Liver (tissue), 9 donors: ENCODE data around the gene MIPEP. TPM values are rescaled to one million over a fixed set of nuclear protein-coding genes. Genes with fewer than 3 reads are reported as not detected.

ENCODE experiments used
- DNase-seq: peaks from one replicate; pipeline ENCODE4 v3.0.0-alpha.2; 2017; ENCODE audit warnings: low spot score
- H3K27ac ChIP-seq, 2 donors: one replicate each; pipeline ENCODE4 v1.7.0; 2013; ENCODE audit warnings: inconsistent platforms in 2 of 2, low read length in 2 of 2, control low read depth in 1 of 2, low read depth in 1 of 2, mild to moderate bottlenecking in 1 of 2
- H3K27me3 ChIP-seq, 4 donors: one replicate each; pipeline versions ENCODE4 v1.6.1 to v1.7.0; 2013; ENCODE audit warnings: low read length in 3 of 4, inconsistent platforms in 1 of 4, mild to moderate bottlenecking in 1 of 4, moderate library complexity in 1 of 4; ENCODE audit not compliant: control insufficient read depth in 4 of 4, insufficient read depth in 4 of 4
- H3K36me3 ChIP-seq, 4 donors: one replicate each; pipeline versions ENCODE4 v1.6.1 to v1.7.0; 2013; ENCODE audit warnings: low read length in 3 of 4, mild to moderate bottlenecking in 3 of 4, low read depth in 1 of 4, moderate library complexity in 1 of 4; ENCODE audit not compliant: control insufficient read depth in 4 of 4, insufficient read depth in 3 of 4
- H3K4me1 ChIP-seq, 4 donors: one replicate each; pipeline versions ENCODE4 v1.6.1 to v1.7.0; 2013; ENCODE audit warnings: low read length in 3 of 4, mild to moderate bottlenecking in 3 of 4, moderate library complexity in 1 of 4; ENCODE audit not compliant: control insufficient read depth in 4 of 4, insufficient read depth in 4 of 4
- H3K4me3 ChIP-seq, 3 donors: one replicate each; pipeline versions ENCODE4 v1.6.1 to v1.7.0; 2013; ENCODE audit warnings: low read length in 3 of 3, control low read depth in 1 of 3, low read depth in 1 of 3, mild to moderate bottlenecking in 1 of 3
- H3K9ac ChIP-seq, 2 donors: one replicate each; pipeline ENCODE4 v1.7.0; 2013; ENCODE audit warnings: low read length in 2 of 2, mild to moderate bottlenecking in 2 of 2, moderate library complexity in 2 of 2, control low read depth in 1 of 2, low read depth in 1 of 2
- H3K9me3 ChIP-seq, 4 donors: one replicate each; pipeline versions ENCODE4 v1.6.1 to v1.7.0; 2013; ENCODE audit warnings: low read length in 3 of 4; ENCODE audit not compliant: control insufficient read depth in 4 of 4
- EGR1 ChIP-seq, 2 donors: IDR thresholded peaks; 2 replicates each; pipeline ENCODE4 v1.6.1; 2016 to 2018; ENCODE audit warnings: antibody characterized with exemption in 2 of 2, low read depth in 2 of 2
- FOXA1 ChIP-seq: IDR thresholded peaks from 2 replicates; pipeline ENCODE4 v1.6.1; 2016; ENCODE audit warnings: antibody characterized with exemption
- FOXA2 ChIP-seq: IDR thresholded peaks from 2 replicates; pipeline ENCODE4 v1.6.1; 2016; ENCODE audit warnings: antibody characterized with exemption
- GABPA ChIP-seq, 2 donors: IDR thresholded peaks in 1 of 2; conservative IDR thresholded peaks in 1 of 2; 2 replicates each; pipeline ENCODE4 v1.6.1; 2016; ENCODE audit warnings: antibody characterized with exemption in 2 of 2, mild to moderate bottlenecking in 1 of 2, moderate library complexity in 1 of 2
- HNF4A ChIP-seq, 2 donors: conservative IDR thresholded peaks; 2 replicates each; pipeline ENCODE4 v1.6.1; 2016; ENCODE audit warnings: antibody characterized with exemption in 2 of 2, mild to moderate bottlenecking in 2 of 2
- HNF4G ChIP-seq: IDR thresholded peaks from 2 replicates; pipeline ENCODE4 v1.6.1; 2016; ENCODE audit warnings: antibody characterized with exemption
- NR2F2 ChIP-seq: IDR thresholded peaks from 2 replicates; pipeline ENCODE4 v1.6.1; 2016; ENCODE audit warnings: antibody characterized with exemption
- RAD21 ChIP-seq, 2 donors: IDR thresholded peaks; 2 replicates each; pipeline ENCODE4 v1.6.1; 2016; ENCODE audit warnings: antibody characterized with exemption in 2 of 2, mild to moderate bottlenecking in 2 of 2
- RXRA ChIP-seq, 2 donors: IDR thresholded peaks; 2 replicates each; pipeline ENCODE4 v1.6.1; 2017 to 2018; ENCODE audit warnings: antibody characterized with exemption in 2 of 2, mild to moderate bottlenecking in 1 of 2
- SP1 ChIP-seq: IDR thresholded peaks from 2 replicates; pipeline ENCODE4 v1.6.1; 2018; ENCODE audit warnings: antibody characterized with exemption, mild to moderate bottlenecking
- TAF1 ChIP-seq: conservative IDR thresholded peaks from 2 replicates; pipeline ENCODE4 v1.6.1; 2016; ENCODE audit warnings: antibody characterized with exemption, mild to moderate bottlenecking
- YY1 ChIP-seq: IDR thresholded peaks from 2 replicates; pipeline ENCODE4 v1.6.1; 2016; ENCODE audit warnings: antibody characterized with exemption, mild to moderate bottlenecking
- WGBS: extraction: QIAGEN DNeasy Blood & Tissue Kit; methylation state at CpG from one replicate; pipeline ENCODE4 v1.1.7; 2013; 5-methylcytosine and 5-hydroxymethylcytosine counted together
- polyA plus RNA-seq, 2 donors: library from polyadenylated mRNA; stranded (reverse) in 1 of 2; unstranded in 1 of 2; fragments of 200-250 nt in 1 of 2; fragments of >200 nt in 1 of 2; fragmentation: Nextera tagmentation in 1 of 2; extraction: Ambion mirVana in 1 of 2; gene quantifications; one replicate each; pipeline versions ENCODE4 v1.2.1 to v1.2.3, GENCODE V29; 2013 to 2015
- total RNA-seq, 2 donors: library from RNA; depleted of rRNA; stranded (reverse); fragments of >200 nt; gene quantifications; one replicate each; pipeline ENCODE4 v1.2.3, GENCODE V29; 2014
- TF ChIP-seq, protein P1 (sequence below): IDR thresholded peaks from 2 replicates; pipeline ENCODE4 v1.6.1; 2016; ENCODE audit warnings: antibody characterized with exemption
- TF ChIP-seq, protein P2 (sequence below): fragments of 150-350 bp; IDR thresholded peaks from 2 replicates; pipeline ENCODE4 v1.5.1; 2017; ENCODE audit warnings: improper control_type of control experiment, low read depth, low read length; ENCODE audit not compliant: missing input control
- TF ChIP-seq, protein P3 (sequence below): IDR thresholded peaks from 2 replicates; pipeline ENCODE4 v1.6.1; 2016; ENCODE audit warnings: antibody characterized with exemption
- TF ChIP-seq, protein P4 (sequence below): IDR thresholded peaks from 2 replicates; pipeline ENCODE4 v1.6.1; 2016; ENCODE audit warnings: antibody characterized with exemption
- TF ChIP-seq, protein P5 (sequence below): IDR thresholded peaks from 2 replicates; pipeline ENCODE4 v1.6.1; 2016; ENCODE audit warnings: antibody characterized with exemption, mild to moderate bottlenecking
- donor health status: healthy.
- donor health status: healthy.
- donor health status: healthy.
- donor health status: healthy.
- donor health status: healthy.

Gene MIPEP
- total and polyA plus RNA-seq, 4 donors: 7.4 to 11.7 (median 10.2) TPM

DNA sequence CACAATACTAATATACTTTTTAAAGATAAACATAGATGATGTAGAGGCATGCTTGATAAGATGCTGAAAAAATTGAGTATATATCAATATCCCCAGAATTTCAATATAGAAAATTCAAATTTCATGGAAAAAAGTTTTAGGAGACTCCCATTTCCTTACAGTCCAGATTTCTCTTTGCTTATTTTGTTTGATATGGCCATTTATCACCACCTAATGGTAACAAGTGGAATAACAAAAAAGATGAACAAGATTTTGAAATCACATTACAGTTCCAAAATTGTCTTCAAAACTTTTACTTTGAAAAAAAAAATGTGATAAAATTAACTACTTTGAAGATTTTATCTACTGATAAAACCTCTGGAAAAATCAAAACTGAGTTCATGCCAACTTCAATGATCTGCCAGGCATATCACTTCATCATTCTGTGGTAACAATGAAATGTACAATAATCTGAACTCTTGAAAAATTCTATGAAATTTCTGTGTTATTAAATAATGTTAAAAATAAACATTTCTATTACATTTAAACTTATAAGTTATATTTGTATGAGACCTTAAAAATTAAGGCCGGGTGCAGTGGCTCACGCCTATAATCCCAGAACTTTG lies 17.5 kb downstream of the MIPEP start:
- no peak overlapping the region for H3K27ac ChIP-seq
- no peak for DNase-seq
- WGBS: 95% methylated on average over 2 of the region's 2 CpGs
- no peaks in the 10 kb centered on the region for H3K27me3 ChIP-seq
- no peak overlapping the region for H3K9ac ChIP-seq
- TF ChIP-seq, protein P1, sequence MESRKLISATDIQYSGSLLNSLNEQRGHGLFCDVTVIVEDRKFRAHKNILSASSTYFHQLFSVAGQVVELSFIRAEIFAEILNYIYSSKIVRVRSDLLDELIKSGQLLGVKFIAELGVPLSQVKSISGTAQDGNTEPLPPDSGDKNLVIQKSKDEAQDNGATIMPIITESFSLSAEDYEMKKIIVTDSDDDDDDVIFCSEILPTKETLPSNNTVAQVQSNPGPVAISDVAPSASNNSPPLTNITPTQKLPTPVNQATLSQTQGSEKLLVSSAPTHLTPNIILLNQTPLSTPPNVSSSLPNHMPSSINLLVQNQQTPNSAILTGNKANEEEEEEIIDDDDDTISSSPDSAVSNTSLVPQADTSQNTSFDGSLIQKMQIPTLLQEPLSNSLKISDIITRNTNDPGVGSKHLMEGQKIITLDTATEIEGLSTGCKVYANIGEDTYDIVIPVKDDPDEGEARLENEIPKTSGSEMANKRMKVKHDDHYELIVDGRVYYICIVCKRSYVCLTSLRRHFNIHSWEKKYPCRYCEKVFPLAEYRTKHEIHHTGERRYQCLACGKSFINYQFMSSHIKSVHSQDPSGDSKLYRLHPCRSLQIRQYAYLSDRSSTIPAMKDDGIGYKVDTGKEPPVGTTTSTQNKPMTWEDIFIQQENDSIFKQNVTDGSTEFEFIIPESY: no peak
- TF ChIP-seq HNF4G: no peak
- TF ChIP-seq YY1: no peak
- peak; percentile 84 for TF ChIP-seq RAD21 (IDR thresholded peaks at IDR 0.05)
- TF ChIP-seq SP1: no peak
- no peak for TF ChIP-seq GABPA (IDR thresholded peaks at IDR 0.05 in 1 of 2, conservative IDR thresholded peaks at IDR 0.05 in 1 of 2)
- TF ChIP-seq TAF1: no peak
- TF ChIP-seq, protein P2, sequence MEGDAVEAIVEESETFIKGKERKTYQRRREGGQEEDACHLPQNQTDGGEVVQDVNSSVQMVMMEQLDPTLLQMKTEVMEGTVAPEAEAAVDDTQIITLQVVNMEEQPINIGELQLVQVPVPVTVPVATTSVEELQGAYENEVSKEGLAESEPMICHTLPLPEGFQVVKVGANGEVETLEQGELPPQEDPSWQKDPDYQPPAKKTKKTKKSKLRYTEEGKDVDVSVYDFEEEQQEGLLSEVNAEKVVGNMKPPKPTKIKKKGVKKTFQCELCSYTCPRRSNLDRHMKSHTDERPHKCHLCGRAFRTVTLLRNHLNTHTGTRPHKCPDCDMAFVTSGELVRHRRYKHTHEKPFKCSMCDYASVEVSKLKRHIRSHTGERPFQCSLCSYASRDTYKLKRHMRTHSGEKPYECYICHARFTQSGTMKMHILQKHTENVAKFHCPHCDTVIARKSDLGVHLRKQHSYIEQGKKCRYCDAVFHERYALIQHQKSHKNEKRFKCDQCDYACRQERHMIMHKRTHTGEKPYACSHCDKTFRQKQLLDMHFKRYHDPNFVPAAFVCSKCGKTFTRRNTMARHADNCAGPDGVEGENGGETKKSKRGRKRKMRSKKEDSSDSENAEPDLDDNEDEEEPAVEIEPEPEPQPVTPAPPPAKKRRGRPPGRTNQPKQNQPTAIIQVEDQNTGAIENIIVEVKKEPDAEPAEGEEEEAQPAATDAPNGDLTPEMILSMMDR: peak; percentile 55
- no peak for TF ChIP-seq EGR1 (IDR thresholded peaks at IDR 0.05; ENCODE audit: low read depth in 2 of 2)
- H3K36me3 ChIP-seq: no peaks in the 10 kb centered on the region
- no peaks in the 10 kb centered on the region for H3K9me3 ChIP-seq
- no peaks in the 10 kb centered on the region for H3K4me1 ChIP-seq
- H3K4me3 ChIP-seq: no peak overlapping the region

DNA sequence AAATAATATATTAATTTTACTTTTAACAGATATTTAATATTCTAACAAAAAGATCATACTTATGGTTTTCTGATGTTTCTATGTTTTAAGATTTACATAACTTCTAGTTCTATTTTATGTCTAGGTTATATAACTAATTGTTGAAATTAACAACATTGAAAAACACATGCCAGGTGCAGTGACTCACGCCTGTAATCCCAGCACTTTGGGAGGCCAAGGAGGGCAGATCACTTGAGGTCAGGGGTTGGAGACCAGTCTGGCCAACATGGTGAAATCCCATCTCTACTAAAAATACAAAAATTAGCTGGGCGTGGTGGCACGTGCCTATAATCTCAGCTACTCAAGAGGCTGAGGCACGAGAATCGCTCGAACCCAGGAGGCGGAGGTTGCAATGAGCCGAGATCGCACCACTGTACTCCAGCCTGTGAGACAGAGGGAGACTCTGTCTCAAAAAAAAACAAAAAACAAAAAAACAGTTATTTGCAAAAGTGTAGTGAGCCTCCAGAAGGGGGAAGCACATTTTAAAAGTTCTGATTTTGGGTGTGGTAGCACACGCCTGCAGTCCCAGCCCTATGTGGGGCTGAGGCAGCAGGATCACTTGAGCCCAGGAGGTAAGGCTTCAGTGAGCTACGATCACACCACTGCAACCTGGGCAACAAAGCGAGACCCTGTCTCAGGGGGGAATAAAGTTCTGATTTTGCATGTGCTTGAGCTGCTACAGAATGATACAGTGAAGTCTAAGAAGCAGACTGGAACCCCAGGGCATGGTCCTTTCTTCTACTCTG lies 18.7 kb downstream of the MIPEP start:
- Histone ChIP-seq H3K9ac (no peak overlapping the region), H3K36me3 (no peaks in the 10 kb centered on the region), H3K27ac (no peak overlapping the region), H3K9me3 (no peaks in the 10 kb centered on the region), H3K4me3 (no peak overlapping the region), H3K4me1 (no peaks in the 10 kb centered on the region), H3K27me3 (no peaks in the 10 kb centered on the region)
- whole genome bisulfite sequencing: 95% methylated on average over 12 of the region's 12 CpGs
- TF ChIP-seq HNF4G (no peak), RXRA (IDR thresholded peaks at IDR 0.05) (no peak), FOXA1 (no peak), GABPA (IDR thresholded peaks at IDR 0.05 in 1 of 2, conservative IDR thresholded peaks at IDR 0.05 in 1 of 2) (no peak), TAF1 (no peak), YY1 (no peak), NR2F2 (no peak), FOXA2 (no peak), SP1 (no peak), HNF4A (conservative IDR thresholded peaks at IDR 0.05) (no peak), RAD21 (IDR thresholded peaks at IDR 0.05) (no peak), EGR1 (IDR thresholded peaks at IDR 0.05; ENCODE audit: low read depth in 2 of 2) (no peak)
- TF ChIP-seq, protein P3, sequence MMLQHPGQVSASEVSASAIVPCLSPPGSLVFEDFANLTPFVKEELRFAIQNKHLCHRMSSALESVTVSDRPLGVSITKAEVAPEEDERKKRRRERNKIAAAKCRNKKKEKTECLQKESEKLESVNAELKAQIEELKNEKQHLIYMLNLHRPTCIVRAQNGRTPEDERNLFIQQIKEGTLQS: no peak
- TF ChIP-seq, protein P2: no peak
- TF ChIP-seq, protein P4, sequence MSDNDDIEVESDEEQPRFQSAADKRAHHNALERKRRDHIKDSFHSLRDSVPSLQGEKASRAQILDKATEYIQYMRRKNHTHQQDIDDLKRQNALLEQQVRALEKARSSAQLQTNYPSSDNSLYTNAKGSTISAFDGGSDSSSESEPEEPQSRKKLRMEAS: no peak
- TF ChIP-seq, protein P1: no peak
- TF ChIP-seq, protein P5, sequence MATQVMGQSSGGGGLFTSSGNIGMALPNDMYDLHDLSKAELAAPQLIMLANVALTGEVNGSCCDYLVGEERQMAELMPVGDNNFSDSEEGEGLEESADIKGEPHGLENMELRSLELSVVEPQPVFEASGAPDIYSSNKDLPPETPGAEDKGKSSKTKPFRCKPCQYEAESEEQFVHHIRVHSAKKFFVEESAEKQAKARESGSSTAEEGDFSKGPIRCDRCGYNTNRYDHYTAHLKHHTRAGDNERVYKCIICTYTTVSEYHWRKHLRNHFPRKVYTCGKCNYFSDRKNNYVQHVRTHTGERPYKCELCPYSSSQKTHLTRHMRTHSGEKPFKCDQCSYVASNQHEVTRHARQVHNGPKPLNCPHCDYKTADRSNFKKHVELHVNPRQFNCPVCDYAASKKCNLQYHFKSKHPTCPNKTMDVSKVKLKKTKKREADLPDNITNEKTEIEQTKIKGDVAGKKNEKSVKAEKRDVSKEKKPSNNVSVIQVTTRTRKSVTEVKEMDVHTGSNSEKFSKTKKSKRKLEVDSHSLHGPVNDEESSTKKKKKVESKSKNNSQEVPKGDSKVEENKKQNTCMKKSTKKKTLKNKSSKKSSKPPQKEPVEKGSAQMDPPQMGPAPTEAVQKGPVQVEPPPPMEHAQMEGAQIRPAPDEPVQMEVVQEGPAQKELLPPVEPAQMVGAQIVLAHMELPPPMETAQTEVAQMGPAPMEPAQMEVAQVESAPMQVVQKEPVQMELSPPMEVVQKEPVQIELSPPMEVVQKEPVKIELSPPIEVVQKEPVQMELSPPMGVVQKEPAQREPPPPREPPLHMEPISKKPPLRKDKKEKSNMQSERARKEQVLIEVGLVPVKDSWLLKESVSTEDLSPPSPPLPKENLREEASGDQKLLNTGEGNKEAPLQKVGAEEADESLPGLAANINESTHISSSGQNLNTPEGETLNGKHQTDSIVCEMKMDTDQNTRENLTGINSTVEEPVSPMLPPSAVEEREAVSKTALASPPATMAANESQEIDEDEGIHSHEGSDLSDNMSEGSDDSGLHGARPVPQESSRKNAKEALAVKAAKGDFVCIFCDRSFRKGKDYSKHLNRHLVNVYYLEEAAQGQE: no peak
- DNase-seq: no peak
